ENCODE measurements around the gene LPIN1. TPM values are rescaled to one million over a fixed set of nuclear protein-coding genes. Genes with fewer than 3 reads are reported as not detected.

LPIN1 gene
- total and polyA plus RNA-seq, 2 of the 13 experiments (the other 11 are each of a cell fraction or from before 2014, with no cell fraction given), result 9.7 to 19.4 TPM

DNA sequence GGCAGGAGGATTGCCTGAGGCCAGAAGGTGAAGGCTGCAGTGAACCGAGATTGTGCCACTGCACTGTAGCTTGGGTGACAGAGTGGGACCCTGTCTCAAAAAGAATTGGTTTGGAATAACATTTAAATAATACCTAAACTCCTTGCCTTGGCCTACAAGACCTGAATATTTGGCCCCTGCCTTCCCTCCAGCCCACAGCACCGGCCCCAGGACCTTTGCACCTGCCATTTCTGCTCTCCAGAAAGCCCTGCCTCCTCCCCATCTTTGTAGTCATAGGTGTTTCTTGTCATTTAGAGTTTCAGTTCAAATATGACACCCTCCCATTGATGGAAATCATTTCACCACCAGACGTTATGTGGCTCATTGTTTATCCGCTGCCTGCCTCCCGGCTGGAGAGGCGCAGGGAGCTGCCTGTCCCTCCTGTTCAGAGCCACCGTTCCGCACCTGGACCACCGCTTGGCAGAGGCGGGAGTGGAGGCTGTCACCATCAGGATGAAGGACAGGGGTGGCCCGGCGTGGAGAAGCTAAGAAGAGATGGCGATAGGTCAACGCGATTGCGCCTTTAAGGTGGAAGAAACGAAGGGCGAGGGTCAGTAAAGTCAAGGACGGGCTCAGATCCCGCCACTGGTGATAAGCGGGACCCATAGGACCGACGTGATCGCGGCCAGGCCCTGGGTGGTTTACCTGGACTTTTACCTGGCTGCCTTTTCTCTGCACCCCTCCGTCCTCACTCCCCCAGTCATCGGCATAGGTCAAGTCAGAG, 638 bp upstream of the LPIN1 start (continued):
- TF ChIP-seq ZNF274 (CRISPR knock-in tag; IDR thresholded peaks at IDR 0.05), result no peak
- peak; percentile 27; the same call in 1 of the 2 replicates for TF ChIP-seq ZBTB7B (CRISPR knock-in tag; IDR thresholded peaks at IDR 0.05)
- TF ChIP-seq ZNF672 (CRISPR knock-in tag; IDR thresholded peaks at IDR 0.05), result no peak
- TF ChIP-seq MBNL3 (CRISPR knock-in tag; conservative IDR thresholded peaks at IDR 0.05), result no peak
- 0 out of 2 replicates have a peak, but pooled peaks have one; percentile 22 for TF ChIP-seq KLF13 (CRISPR knock-in tag; IDR thresholded peaks at IDR 0.05)
- TF ChIP-seq NAIF1 (CRISPR knock-in tag; IDR thresholded peaks at IDR 0.05; ENCODE audit: borderline replicate concordance), result no peak
- TF ChIP-seq, protein P1, sequence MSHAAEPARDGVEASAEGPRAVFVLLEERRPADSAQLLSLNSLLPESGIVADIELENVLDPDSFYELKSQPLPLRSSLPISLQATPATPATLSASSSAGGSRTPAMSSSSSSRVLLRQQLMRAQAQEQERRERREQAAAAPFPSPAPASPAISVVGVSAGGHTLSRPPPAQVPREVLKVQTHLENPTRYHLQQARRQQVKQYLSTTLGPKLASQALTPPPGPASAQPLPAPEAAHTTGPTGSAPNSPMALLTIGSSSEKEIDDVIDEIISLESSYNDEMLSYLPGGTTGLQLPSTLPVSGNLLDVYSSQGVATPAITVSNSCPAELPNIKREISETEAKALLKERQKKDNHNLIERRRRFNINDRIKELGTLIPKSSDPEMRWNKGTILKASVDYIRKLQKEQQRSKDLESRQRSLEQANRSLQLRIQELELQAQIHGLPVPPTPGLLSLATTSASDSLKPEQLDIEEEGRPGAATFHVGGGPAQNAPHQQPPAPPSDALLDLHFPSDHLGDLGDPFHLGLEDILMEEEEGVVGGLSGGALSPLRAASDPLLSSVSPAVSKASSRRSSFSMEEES (CRISPR knock-in tag; IDR thresholded peaks at IDR 0.05), result no peak
- TF ChIP-seq ZC3H13 (CRISPR knock-in tag; IDR thresholded peaks at IDR 0.05), result 0 out of 2 replicates have a peak, but pooled peaks have one; percentile 57
- TF ChIP-seq FOXA1 (IDR thresholded peaks at IDR 0.05), result no peak
- no peak for TF ChIP-seq FOXA1 (CRISPR knock-in tag; IDR thresholded peaks at IDR 0.05)
- TF ChIP-seq, protein P2, sequence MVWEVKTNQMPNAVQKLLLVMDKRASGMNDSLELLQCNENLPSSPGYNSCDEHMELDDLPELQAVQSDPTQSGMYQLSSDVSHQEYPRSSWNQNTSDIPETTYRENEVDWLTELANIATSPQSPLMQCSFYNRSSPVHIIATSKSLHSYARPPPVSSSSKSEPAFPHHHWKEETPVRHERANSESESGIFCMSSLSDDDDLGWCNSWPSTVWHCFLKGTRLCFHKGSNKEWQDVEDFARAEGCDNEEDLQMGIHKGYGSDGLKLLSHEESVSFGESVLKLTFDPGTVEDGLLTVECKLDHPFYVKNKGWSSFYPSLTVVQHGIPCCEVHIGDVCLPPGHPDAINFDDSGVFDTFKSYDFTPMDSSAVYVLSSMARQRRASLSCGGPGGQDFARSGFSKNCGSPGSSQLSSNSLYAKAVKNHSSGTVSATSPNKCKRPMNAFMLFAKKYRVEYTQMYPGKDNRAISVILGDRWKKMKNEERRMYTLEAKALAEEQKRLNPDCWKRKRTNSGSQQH (CRISPR knock-in tag; IDR thresholded peaks at IDR 0.05; ENCODE audit: low read depth), result no peak
- peak; percentile 41 for TF ChIP-seq U2AF1 (optimal IDR thresholded peaks at IDR 0.05; ENCODE audit: low read depth, low read length)
- TF ChIP-seq, protein P3, sequence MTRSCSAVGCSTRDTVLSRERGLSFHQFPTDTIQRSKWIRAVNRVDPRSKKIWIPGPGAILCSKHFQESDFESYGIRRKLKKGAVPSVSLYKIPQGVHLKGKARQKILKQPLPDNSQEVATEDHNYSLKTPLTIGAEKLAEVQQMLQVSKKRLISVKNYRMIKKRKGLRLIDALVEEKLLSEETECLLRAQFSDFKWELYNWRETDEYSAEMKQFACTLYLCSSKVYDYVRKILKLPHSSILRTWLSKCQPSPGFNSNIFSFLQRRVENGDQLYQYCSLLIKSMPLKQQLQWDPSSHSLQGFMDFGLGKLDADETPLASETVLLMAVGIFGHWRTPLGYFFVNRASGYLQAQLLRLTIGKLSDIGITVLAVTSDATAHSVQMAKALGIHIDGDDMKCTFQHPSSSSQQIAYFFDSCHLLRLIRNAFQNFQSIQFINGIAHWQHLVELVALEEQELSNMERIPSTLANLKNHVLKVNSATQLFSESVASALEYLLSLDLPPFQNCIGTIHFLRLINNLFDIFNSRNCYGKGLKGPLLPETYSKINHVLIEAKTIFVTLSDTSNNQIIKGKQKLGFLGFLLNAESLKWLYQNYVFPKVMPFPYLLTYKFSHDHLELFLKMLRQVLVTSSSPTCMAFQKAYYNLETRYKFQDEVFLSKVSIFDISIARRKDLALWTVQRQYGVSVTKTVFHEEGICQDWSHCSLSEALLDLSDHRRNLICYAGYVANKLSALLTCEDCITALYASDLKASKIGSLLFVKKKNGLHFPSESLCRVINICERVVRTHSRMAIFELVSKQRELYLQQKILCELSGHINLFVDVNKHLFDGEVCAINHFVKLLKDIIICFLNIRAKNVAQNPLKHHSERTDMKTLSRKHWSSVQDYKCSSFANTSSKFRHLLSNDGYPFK (CRISPR knock-in tag; IDR thresholded peaks at IDR 0.05; ENCODE audit: borderline replicate concordance), result no peak; the same call in 1 of the 2 replicates
- TF ChIP-seq, protein P4, sequence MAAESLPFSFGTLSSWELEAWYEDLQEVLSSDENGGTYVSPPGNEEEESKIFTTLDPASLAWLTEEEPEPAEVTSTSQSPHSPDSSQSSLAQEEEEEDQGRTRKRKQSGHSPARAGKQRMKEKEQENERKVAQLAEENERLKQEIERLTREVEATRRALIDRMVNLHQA (CRISPR knock-in tag; IDR thresholded peaks at IDR 0.05), result no peak
- TF ChIP-seq ZNF556 (CRISPR knock-in tag; IDR thresholded peaks at IDR 0.05; ENCODE audit: borderline replicate concordance), result no peak
- 0 out of 2 replicates have a peak, but pooled peaks have one; percentile 70 for TF ChIP-seq ZNF354B (CRISPR knock-in tag; IDR thresholded peaks at IDR 0.05)
- TF ChIP-seq, protein P5, sequence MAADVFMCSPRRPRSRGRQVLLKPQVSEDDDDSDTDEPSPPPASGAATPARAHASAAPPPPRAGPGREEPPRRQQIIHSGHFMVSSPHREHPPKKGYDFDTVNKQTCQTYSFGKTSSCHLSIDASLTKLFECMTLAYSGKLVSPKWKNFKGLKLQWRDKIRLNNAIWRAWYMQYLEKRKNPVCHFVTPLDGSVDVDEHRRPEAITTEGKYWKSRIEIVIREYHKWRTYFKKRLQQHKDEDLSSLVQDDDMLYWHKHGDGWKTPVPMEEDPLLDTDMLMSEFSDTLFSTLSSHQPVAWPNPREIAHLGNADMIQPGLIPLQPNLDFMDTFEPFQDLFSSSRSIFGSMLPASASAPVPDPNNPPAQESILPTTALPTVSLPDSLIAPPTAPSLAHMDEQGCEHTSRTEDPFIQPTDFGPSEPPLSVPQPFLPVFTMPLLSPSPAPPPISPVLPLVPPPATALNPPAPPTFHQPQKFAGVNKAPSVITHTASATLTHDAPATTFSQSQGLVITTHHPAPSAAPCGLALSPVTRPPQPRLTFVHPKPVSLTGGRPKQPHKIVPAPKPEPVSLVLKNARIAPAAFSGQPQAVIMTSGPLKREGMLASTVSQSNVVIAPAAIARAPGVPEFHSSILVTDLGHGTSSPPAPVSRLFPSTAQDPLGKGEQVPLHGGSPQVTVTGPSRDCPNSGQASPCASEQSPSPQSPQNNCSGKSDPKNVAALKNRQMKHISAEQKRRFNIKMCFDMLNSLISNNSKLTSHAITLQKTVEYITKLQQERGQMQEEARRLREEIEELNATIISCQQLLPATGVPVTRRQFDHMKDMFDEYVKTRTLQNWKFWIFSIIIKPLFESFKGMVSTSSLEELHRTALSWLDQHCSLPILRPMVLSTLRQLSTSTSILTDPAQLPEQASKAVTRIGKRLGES (CRISPR knock-in tag; IDR thresholded peaks at IDR 0.05; ENCODE audit: borderline replicate concordance), result no peak
- TF ChIP-seq, protein P6, sequence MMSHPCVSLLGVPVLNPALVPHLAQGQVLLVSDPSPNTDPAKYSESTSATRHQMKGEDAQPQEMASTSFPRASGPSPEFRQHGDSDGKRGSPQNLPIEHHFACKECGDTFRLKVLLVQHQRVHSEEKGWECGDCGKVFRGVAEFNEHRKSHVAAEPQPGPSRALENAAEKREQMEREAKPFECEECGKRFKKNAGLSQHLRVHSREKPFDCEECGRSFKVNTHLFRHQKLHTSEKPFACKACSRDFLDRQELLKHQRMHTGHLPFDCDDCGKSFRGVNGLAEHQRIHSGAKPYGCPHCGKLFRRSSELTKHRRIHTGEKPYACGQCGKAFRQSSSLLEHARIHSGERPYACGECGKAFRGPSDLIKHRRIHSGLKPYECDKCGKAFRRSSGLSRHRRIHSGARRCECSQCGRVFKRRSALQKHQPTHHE (CRISPR knock-in tag; IDR thresholded peaks at IDR 0.05; ENCODE audit: borderline replicate concordance), result no peak
- peak; percentile 50; the same call in 1 of the 2 replicates for TF ChIP-seq AHR (CRISPR knock-in tag; IDR thresholded peaks at IDR 0.05)
